OCI-LY7 (cell line): ENCODE results near the gene TXNL4A. TPM values are rescaled to one million over a fixed set of nuclear protein-coding genes. Genes with fewer than 3 reads are reported as not detected.

Source experiments
- BruUV-seq: library from RNA; stranded (reverse); fragments of 400-500 nt; replicated peaks from 2 replicates; lab custom pipeline; 2021; lab: Mats Ljungman, UMichigan
- CTCF ChIA-PET: fragments of 300-600 bp; sonication (Branson Sonifier 250); formaldehyde crosslinking; loops from one replicate; lab custom pipeline; 2022; ENCODE audit warnings: antibody characterized with exemption; ENCODE audit not compliant: unreplicated experiment; lab: Charles Lee
- POLR2A ChIA-PET: fragments of 300-600 bp; sonication (Branson Sonifier 250); formaldehyde crosslinking; loops from one replicate; lab custom pipeline; 2022; ENCODE audit warnings: antibody characterized with exemption; lab: Charles Lee
- DNase-seq: peaks from one replicate; pipeline ENCODE4 v3.0.0-alpha.2; 2015; ENCODE audit warnings: low spot score
- H2AFZ ChIP-seq: fragments of 200-600 bp; sonication (generic), shearing (Covaris generic); 2 replicates; pipeline ENCODE4 v1.6.1; 2014; ENCODE audit warnings: mild to moderate bottlenecking, antibody characterized with exemption, low read length, moderate library complexity
- H3K27ac ChIP-seq: fragments of 200-600 bp; sonication (generic); 2 replicates; pipeline ENCODE4 v1.5.1; 2014; ENCODE audit warnings: mixed run types, low read depth, mild to moderate bottlenecking, moderate library complexity, low read length, inconsistent platforms; ENCODE audit not compliant: poor library complexity, severe bottlenecking
- H3K36me3 ChIP-seq: fragments of 200-600 bp; sonication (generic); 2 replicates; pipeline ENCODE4 v1.6.1; 2014; ENCODE audit warnings: mild to moderate bottlenecking, antibody characterized with exemption, low read length, moderate library complexity, mixed read lengths; ENCODE audit not compliant: insufficient read depth
- H3K4me1 ChIP-seq: fragments of 200-600 bp; sonication (generic); 2 replicates; pipeline ENCODE4 v1.5.1; 2014; ENCODE audit warnings: mild to moderate bottlenecking, low read length; ENCODE audit not compliant: insufficient read depth, poor library complexity, severe bottlenecking
- H3K4me2 ChIP-seq: fragments of 200-600 bp; sonication (generic); 2 replicates; pipeline ENCODE4 v1.6.1; 2014; ENCODE audit warnings: mild to moderate bottlenecking, low read length
- H3K4me3 ChIP-seq: fragments of 200-600 bp; sonication (generic); 2 replicates; pipeline ENCODE4 v1.5.1; 2014; ENCODE audit warnings: mild to moderate bottlenecking, low read depth, low read length; ENCODE audit not compliant: poor library complexity, severe bottlenecking
- H3K79me2 ChIP-seq: fragments of 200-600 bp; sonication (generic); 2 replicates; pipeline ENCODE4 v1.6.1; 2016; ENCODE audit warnings: low read depth, mild to moderate bottlenecking, low read length, moderate library complexity, mixed read lengths; ENCODE audit not compliant: insufficient read depth
- H3K9me2 ChIP-seq: fragments of 200-600 bp; sonication (generic); 2 replicates; pipeline ENCODE4 v1.6.1; 2016; ENCODE audit warnings: mild to moderate bottlenecking, low read length, mixed read lengths; ENCODE audit not compliant: insufficient read depth
- H3K9me3 ChIP-seq: fragments of 200-600 bp; sonication (generic); 2 replicates; pipeline ENCODE4 v1.6.1; 2014; ENCODE audit warnings: mild to moderate bottlenecking, mixed run types, low read length, mixed read lengths
- H4K20me1 ChIP-seq: fragments of 200-600 bp; sonication (generic); 2 replicates; pipeline ENCODE4 v1.6.1; 2014; ENCODE audit warnings: mild to moderate bottlenecking, antibody characterized with exemption, low read length, moderate library complexity, mixed read lengths; ENCODE audit not compliant: insufficient read depth
- CTCF ChIP-seq: fragments of 200-600 bp; sonication (generic); conservative IDR thresholded peaks from 2 replicates; pipeline ENCODE4 v1.5.1; 2014; ENCODE audit warnings: mild to moderate bottlenecking, antibody characterized with exemption, low read length, moderate library complexity, mixed read lengths
- EZH2phosphoT487 ChIP-seq: fragments of 200-600 bp; sonication (generic); IDR thresholded peaks from 2 replicates; pipeline ENCODE4 v1.6.1; 2018; ENCODE audit warnings: low read depth, borderline replicate concordance, mild to moderate bottlenecking, mixed run types, antibody characterized with exemption, low read length, moderate library complexity, mixed read lengths
- intact Hi-C: fragments of 100-400 bp; cut with micrococcal nuclease; formaldehyde crosslinking; loops from one replicate; pipeline ENCODE4 v1.10.0; 2022; ENCODE audit not compliant: unreplicated experiment
- total RNA-seq, 2 experiments: library from RNA; depleted of rRNA in 1 of 2; stranded (reverse); fragments of >200 nt in 1 of 2; shearing (Covaris generic) in 1 of 2; gene quantifications; 2 replicates each; pipeline ENCODE4 v1.2.3, GENCODE V29; 2014 to 2022

TXNL4A gene
- total RNA-seq, 2 experiments from 2014 or later: 44.7 to 91.4 TPM

DNA sequence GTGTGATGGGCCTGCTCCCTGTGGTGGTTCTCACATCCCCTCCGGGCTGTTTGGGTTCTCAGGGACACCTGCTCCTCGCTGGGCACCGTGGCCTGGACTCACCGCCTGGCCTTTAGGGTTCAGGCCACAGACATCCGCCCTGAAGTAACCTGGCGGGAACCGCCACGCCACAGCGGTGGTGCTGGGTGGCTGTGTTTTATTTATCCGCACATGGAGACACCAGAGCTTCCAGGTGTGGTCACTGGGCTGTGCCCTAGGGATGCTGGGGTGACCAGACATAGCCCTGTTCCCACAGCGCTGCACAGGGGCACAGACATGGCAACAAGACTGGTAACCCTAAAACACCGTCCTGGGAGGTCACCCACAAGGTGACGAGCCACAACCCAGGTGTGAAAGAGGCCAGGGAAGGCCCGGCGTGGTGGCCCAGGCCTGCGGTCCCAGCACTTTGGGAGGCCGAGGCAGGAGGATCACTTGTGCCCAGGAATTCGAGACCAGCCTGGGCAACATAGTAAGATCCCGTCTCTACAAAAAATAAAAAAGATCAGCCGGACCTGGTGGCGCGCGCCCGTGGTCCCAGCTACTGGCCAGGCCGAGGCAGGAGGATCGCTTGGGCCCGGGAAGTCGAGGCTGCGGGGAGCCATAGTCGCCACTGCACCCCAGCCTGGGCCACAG is 24.6 kb downstream of the TXNL4A start:
- peak overlapping the region; percentile 55; the same call in 1 of the 2 replicates for H3K4me2 ChIP-seq
- no peaks in the 10 kb centered on the region for H4K20me1 ChIP-seq
- H3K79me2 ChIP-seq: no peaks in the 10 kb centered on the region
- no peaks in the 10 kb centered on the region for H3K9me2 ChIP-seq
- TF ChIP-seq EZH2phosphoT487: no peak
- TF ChIP-seq CTCF: no peak
- POLR2A ChIA-PET: no interaction called here
- BruUV-seq: no TSS peak
- H3K36me3 ChIP-seq: no peaks in the 10 kb centered on the region
- CTCF ChIA-PET: no interaction called here
- H3K4me1 ChIP-seq: peaks cover 30% of the 10 kb centered on the region
- H3K9me3 ChIP-seq: no peaks in the 10 kb centered on the region
- DNase-seq: no peak
- no peak overlapping the region for H3K27ac ChIP-seq
- no peak overlapping the region for H2AFZ ChIP-seq
- peak overlapping the region; percentile 43 for H3K4me3 ChIP-seq
- intact Hi-C loops: no loop called here

GRCh38 chr18:79962835-79963657 is 25.3 kb downstream of the TXNL4A start:
- H3K4me2 ChIP-seq: peak overlapping the region; percentile 20; the same call in 1 of the 2 replicates

More at GRCh38 chr18:79962835-79963657, 25.3 kb downstream of the TXNL4A start:
- no peak for DNase-seq
- Histone ChIP-seq H3K9me2 (no peaks in the 10 kb centered on the region), H3K9me3 (no peaks in the 10 kb centered on the region), H3K36me3 (no peaks in the 10 kb centered on the region), H3K79me2 (no peaks in the 10 kb centered on the region), H4K20me1 (no peaks in the 10 kb centered on the region), H2AFZ (no peak overlapping the region), H3K4me3 (no peak overlapping the region), H3K27ac (no peak overlapping the region), H3K4me1 (peaks cover 30% of the 10 kb centered on the region)
- BruUV-seq: no TSS peak
- intact Hi-C loops: no loop called here
- ChIA-PET POLR2A (no interaction called here), CTCF (no interaction called here)
- TF ChIP-seq EZH2phosphoT487: no peak
- TF ChIP-seq CTCF: peak; percentile 41; the same call in 1 of the 2 replicates
